Amniotic stem cell (primary cell): Measurements from ENCODE around the gene BAIAP2L2.

Experiments used
- DNase-seq: peaks from one replicate; lab custom pipeline; 2025; lab: John Stamatoyannopoulos, UW

The BAIAP2L2 gene

DNA sequence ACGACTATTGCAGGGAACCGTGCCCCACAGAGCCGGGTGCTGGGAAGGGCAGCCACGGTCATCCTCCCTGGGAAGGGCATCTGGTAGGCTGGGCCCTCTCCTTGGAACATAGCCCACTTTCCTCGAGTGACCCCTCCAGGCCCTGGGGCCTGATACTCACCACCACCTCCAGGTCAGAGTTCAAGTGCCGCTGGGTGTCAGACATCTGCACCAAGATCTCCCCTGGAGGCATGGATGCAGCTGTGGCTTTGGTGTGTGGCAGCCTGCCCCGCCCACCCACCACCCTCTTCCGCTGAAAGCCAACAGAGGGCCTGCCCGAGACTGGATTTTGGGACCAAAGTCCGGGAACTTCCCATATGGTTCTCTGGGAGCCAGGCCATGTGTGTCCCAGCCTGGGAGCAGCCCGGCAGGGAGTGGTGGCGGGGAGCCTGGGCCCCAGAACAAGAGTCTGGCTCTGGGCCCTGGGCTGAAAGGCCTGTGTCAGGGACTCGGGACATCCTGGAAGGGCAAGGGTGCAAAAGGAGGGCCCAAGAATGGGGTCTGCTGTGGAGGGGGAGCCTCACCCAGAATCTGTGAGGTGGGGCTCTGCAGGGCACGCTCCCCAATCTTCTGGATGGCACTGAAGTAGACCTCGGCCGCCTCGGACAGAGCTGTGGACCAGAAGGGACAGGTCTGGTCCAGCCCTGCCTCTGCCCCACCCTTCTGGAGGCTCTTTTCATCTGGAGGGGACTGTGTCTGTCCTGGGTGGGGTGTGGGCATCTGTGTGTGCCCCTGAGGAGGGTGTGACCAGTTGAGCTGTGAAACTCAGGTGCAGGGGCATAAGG lies 2.6 kb downstream of the BAIAP2L2 start:
- DNase-seq: no peak

DNA sequence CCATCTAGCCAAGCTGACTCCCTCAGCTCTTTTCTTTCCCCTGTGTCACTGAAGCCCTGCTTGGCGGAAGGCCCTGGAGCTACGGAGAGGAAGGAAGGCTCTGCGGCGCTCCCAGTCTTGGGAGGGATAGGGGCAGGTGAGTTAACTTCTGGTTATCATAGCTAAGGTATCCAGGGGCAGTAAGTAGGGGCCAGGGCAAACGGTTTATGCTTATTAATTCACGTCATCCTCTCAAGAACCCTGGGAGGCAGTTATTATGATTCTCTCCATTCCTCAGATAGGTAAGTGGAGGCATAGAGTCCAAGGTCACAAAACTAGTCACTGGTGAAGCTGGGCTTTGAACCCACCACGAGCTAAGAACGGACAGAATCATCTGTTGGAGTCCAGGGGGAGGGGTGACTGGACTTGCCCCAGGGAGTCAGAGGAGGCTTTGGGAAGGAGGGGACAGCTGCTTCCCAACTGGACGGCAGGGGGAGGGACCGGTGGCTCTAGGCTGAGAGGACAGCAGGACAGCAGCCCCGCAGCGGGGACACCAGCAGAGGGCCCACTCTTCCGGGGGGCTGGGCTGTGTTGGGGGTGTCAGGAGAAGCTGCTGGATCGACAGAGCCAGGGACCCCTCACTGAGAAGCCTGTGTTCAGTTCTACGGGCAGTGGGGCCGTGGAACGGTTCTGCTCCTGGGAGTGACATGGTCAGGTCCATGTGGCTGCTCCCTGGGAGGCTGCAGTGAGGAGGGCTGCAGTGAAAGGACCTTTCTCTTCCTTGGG lies 3.5 kb downstream of the BAIAP2L2 start:
- no peak for DNase-seq

DNA sequence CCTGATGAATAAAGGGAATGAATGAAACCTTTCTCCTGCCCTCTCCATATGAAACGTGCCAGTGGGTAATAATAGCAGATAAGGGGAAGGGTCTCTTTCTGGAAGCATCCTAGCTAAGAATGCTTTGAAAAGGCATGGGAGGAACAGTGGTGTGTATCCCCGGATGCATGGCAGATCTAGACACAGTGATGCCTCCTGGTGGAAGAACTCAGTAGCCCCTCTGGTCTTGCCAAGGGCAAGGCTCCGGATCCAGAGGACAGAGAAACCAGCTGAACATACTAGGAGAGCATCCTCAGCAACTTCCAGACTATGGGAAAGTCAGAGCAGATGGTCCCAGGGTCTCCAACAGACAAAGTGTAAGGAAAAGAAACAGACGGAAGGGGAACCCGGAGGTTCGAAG lies 6.4 kb downstream of the BAIAP2L2 start:
- no peak for DNase-seq

DNA sequence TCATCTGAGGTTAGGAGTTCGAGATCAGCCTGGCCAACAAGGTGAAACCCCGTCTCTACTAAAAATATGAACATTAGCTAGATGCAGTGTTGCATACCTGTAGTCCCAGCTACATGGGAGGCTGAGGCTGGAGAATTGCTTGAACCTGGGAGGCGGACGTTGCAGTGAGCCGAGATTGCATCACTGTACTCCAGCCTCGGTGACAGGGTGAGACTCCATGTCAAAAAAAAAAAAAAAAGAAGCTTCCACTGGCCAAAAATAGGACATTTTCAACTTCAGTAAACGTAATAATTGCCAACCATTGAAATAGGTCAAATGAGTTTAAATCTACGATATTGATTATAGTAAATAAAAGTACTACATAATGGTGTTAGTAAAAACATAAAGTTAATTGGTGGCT lies 6.8 kb downstream of the BAIAP2L2 start:
- DNase-seq: no peak

DNA sequence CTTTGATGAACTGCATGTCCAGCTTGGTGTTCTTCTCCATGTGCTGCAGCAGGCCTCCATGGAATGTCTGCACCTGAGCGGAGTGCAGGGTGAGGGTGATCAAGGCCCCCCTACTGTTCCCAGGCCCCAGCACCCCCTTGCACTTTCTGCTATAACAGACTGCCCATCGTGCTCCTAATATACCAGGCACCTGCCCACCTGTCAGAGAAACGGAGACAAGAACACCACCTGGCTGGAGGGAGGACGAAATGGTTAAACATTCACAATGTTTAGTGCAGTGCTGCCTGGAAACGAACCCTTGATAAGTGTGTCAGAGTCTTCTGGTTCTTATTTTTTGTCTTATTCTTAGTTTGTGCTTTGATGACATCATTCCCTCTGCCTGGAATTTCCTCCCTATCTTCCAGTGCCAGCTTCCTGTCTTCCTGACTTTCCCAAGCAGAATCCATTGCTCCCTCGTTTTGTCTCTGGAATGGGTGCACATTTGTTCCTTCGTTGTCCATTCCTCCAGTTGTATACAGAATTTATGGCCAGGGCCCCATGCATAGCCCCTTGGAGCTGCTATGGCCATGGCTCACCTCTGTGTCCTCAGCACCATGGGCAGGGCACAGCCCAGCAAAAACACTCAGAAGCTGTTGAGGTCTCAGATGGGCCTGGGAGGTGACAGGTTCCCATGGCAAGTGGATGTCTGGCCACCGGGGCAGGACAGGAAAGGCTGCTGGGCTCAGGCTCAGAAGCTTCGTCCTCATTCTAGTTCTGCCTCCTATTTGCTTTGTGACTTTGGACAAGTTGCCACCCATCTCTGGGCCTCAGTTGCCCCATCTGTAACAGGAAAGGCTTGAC lies 11.9 kb downstream of the BAIAP2L2 start:
- DNase-seq: no peak

DNA sequence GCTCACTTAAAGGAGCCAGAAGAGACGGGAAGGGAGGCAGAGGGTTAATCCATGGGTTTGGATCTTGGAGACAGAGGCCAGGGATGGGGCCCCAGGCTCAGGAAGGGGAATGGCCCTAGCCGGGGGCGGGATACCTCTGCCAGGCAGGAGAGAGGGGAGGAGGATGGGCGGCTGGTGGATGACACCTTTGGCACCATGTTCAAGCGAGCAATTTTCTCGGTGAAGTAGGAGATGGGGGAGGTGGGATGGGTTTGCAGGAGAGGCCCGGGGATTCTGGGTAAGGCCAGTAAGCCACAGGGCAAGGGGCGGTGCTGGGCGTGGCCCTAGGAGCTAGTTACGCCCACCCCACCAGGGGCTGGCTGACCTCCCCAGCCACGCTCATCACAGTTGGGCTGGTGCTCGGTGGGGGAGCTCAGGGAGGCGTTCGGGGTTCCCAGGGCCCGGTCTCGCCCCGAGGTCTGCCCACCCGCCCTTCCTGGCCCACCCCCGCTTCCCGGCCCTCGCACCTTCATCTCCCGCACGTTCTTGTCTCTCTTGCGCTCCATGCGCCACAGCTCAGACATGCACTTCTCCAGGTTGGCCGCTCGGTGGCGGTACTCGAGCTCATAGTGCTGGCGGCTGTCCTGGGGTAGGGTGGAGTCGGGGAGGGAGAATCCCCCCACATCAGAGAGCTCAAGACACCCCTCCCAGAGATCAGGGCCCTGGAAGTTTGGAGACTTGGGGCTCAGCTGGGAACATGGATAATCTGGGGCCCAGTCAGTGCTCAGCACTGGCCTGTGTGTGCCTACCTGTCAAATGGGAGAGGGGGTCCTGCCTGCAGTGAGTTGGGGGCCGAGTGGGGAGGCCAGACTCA lies 12.7 kb downstream of the BAIAP2L2 start:
- no peak for DNase-seq

DNA sequence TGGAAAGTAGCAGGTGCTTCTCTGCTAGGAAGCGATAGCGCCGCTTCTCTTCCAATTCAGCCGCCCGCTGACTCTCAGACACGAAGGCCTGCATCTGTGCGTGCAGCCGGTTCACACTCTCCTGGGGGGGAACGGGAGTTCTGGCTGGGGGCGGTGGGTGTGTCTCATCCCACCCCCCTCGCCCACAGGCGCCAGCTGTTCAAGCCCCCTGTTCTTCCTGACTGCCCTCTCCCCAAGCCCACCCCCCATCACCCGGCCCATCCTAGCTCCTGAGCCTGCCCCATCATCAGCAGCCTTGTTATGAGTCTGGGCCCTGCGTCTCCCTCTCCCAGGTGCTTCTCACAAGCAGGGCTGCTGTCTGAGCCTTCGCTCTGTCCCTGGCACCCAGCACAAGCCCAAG lies 13.4 kb downstream of the BAIAP2L2 start:
- DNase-seq: no peak

DNA sequence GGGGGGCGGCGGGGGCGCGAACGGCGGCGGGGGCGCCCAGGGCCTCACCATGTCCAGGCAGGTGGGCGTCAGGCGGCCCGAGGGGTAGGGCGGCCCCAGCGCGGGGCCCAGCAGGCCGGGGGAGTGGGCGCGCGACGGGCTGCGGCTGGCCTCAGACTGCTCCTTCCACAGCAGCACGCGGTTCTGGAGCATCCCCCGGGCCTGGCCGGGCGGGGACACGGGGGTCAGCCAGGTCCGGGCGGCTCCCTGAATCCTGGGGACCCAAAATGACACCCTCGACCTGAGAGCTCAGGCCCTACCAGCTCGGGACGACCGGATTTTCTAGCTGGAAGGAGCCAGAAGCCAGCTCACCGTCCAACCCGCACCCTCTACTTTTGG lies 21.0 kb downstream of the BAIAP2L2 start:
- DNase-seq: no peak

DNA sequence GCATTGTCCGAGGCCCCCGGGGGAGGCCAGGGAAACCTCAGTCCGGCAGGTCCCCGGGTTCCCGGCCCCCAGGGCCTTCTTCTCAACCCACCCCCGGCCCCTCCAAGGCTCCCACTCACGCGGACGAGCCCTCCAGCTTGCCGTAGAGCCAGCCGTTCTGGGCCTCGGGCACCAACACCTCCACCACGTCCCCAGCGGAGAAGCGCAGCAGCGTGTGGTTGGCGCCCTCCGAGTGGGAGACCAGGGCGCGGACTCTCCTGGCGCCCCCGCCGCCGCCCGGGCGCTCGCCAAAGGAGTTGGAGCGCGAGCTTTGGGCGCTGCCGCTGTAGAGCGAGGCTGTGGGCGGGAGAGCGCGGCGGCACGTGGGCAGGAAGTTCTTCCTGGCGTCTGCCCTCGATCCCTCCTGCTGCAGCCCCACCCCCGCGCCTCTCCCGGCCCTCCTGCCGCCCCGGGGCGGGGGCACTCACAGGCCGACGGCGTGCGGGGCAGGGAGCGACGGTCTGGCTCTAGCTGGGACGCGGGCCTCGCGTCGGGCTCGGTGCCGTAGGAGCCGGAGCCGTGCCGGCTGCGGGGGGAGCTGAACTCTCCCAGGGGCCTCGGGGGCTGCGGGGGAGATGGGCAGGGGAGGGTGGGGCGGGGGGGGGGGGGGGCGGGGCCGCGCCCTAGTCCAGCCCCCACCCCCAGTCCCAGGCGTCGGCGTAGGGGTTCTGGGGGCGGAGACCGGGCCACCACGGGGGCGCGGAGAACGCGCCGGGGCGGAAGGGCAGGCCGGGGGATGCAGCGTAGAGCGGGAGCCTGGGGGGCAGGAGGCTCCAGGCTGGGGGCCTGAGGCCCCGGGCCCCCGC lies 21.6 kb downstream of the BAIAP2L2 start:
- no peak for DNase-seq

DNA sequence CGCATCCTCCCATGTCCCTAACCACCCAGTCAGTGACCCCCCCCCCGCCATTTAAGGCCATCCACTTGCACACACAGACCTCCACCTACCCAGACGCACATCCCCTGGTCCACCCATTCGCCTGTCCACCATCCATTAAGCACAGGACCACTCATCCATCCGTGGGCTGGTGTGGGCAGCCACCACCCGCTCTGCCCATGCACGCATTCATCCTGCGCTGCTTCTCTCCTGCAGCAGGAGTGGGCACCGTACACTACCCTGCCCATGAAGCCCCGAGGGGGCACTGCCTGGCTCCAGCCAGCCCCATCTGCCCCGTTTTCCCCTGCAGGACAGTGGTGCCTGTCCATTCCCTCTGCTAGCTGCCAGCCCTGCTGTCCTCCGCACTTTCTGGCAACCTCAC lies 22.6 kb downstream of the BAIAP2L2 start:
- DNase-seq: no peak

DNA sequence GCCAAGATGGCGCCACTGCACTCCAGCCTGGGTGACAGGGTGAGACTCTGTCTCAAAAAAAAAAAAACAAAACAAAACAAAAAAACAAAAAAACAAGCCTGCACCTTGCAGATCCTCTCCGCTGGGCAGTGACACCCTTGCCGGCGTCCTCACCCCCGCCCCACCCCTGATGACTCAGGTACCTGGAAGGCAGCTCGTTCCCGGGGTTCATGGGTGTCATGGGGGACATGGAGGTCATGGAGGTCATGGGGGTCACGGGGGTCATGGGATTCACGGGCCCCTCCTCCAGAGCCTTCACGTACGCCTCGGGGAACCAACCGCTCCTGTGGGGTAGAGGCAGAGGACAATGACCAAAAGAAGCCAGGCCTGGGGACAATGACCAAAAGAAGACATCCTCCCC lies 23.5 kb downstream of the BAIAP2L2 start:
- DNase-seq: no peak

DNA sequence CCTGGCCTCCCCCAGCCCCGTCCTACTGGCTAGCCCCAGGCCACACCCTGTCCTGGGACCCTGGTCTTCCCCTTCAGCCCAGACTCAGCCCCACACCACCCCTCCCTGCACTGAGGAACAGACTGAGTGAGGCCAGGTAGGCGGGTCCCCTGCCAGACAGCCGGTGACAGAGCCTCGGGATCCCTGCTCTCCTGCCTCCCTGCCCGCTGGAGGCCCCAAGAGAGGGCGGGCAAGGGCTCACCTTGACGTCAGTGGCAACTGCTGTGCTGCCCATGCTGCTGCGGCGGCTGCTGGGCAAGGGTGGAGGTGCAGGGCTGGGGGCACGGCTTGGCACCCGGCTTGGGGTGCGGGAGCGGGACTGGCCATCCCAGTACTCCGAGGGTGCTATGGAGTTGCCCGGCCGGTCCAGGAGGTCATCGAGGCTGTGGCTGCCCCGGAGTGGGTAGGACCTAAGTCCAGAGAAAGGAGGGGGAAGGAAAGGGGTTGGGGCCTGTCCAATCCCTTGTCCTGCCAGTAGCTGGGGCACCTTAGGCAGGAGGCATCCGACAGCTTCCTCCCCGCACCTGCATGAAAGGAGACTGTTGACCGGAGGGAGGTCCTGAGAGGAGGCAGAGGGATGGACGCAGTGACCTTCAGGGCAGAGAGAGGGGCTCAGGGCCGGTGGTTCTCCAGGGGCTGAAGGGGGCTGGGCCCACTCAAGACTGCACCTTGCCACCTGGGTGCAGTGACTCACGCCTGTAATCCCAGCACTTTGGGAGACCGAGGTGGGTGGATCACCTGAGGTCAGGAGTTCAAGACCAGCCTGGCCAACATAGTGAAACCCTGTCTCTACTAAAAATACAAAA lies 24.3 kb downstream of the BAIAP2L2 start:
- no peak for DNase-seq

DNA sequence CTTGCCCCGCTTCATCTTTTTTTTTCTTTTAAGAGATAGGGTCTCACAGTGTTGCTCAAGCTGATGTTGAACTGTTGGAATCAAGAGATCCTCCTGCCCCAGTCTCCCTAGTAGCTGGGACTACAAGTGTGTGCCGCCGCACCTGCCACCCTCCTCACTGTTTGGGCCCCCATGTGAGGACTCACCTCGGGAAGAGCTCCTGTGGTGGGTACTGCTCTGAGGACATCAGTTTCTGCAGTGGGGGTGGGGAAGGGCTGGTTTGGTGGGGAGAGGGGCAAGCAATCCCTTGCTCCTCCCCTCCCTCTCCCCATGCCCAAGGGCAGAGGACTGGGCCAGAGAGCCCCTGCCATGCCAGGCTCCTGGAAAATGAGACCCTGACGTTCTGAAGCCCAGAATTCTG lies 25.0 kb downstream of the BAIAP2L2 start:
- no peak for DNase-seq

DNA sequence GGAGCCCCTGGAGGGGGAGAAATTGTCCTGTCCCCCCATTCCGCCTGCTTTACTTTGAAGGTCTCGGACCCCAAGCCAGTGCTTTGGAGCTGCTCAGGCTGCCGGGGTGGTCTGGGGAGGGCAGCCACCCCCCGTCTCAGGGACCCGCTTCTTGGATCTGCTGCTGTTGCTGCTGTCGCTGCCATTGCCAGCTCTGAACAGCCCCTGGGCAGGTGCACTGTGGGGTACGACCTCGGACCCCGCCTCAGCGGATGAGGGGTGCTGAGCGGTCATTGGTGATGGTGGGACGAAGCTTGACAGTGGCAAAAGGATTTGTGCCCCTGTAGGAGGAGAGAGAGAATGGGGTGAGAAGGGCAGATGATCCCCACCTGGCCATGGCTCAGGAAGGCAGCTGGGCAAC lies 25.4 kb downstream of the BAIAP2L2 start:
- DNase-seq: no peak

DNA sequence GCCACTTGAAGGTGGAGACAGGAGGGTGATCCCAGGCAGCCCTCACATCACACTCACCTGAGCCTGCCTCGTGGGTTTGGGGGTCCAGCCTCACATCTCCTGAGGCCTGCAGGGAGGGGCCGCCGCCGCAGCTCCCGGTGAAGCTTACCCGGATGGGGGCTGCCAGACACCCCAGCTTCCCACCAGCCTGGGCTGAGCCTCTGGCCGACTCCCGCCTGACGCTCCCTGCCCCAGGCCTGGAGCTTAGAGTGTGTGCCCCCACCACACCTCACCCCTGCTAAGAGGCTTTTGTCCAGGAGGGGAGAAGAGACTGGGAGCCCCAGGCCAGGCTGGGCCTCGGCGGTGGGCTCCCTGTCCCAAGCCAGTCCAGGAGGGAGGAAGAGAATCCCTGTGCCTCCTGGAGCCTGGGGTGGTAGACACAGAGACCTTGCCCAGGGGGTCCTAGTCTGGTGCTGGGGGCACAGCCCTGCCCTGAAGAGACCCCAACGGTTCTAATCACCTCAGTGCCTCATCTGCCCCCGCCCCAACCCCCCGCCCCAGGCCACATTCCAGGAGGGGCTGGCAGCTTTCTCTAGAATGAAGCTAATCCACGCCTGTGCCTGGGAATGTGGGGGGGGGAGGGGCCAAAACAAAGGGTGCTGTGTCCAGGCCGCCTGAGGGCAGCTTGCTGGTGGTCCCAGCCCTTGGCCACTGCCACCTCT lies 26.4 kb downstream of the BAIAP2L2 start, which contains the start of gene SLC16A8:
Gene SLC16A8 (minus strand): TSS at position 254 of the 701 bp plus-strand sequence. CDS start 1,311 bp downstream, outside the sequence.
- no peak for DNase-seq

DNA sequence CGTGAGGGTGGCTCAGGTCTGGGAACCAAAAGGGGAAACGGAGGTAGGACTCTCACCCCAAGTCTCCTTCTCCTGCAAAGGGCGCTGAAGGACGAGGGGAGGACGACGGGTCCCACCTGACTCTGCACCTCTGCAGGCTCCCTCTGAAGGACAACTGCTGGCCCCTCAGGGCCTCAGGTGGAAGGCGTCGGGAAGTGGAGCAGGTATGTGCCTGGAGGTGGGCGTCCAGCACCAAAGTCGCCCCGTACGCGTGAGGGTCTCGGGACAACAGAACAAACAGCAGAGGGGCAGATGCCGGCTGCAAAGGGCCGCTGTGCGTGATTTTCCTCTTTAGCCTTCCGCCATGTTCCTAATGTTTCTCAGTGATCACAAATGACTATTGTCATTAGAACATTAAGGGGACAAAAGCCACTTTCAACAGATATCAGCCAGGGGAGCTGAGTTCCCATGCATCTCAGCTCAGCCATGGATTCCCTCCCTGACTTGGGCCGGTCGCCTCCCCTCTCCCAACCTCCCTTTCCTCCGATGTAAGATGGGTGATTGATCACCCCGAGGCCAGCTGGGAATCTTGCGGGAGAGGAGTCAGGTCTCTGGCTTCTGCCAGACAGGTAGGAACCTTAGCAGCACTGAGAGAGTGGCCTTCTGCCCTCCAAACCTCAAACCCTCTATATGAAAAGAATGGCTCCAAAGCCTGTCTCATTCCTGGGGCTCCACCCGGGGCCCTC lies 27.3 kb downstream of the BAIAP2L2 start:
- no peak for DNase-seq

DNA sequence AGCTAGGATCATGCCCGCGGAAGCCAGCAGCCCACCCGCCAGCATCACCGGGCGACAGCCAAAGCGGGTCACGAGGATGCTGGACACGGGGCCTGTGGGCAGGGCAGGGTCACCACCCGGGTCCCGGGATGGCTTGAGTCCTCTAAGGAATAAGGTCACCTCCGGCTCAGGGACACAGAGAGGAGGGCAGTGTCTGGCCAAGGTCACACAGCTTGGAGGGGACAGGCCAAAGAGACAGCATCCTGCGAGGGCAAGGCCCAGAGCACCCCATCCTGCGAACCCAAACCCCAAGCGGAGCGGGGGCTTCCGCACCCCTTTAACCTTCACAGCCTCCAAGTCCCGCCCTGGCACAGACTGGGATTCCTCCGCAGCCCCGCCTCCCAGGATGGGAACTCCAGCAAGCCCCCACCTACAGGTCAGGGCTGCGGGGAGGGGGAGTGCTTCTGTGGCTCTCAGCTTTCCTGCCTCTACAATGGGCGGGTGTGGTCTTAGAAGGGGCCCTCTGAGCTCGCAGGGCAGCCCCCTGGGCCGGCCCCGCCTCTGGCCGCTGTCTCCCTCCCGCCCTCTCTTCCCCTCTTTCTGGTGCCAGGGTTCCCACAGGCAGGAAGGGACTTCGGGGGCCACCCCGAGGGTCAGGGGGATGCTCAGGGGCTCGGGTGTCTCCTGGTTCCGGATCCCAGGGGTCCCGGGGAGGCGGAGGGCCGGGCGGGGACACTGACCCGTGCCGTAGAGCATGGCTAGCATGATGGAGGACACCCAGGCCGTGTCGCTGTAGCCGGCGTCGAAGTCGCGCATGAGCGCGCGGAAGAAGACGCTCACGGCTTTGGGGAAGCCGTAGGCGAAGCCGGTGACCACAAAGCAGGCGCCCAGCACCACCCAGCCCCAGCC lies 28.3 kb downstream of the BAIAP2L2 start:
- no peak for DNase-seq

DNA sequence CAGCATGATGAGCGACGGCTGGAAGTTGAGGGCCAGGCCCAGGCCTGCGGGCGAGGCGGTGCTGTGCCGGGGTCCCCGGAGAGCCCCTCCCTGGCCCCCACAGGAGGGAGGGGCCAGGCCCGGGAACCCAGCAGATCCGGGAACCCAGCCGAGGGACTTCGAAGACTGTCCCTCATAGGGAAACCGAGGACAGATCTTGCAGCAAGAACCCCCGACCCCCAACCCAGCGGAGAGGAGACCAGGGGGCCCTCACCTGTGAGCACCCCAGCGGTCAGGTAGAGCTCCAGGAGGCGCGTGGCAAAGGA lies 28.9 kb downstream of the BAIAP2L2 start:
- no peak for DNase-seq
